ENCODE data around the gene CHMP2A. TPM values are rescaled to one million over a fixed set of nuclear protein-coding genes. Genes with fewer than 3 reads are reported as not detected.

The CHMP2A gene
- total and polyA plus RNA-seq, 2 of the 13 experiments (the other 11 are each of a cell fraction or from before 2014, with no cell fraction given), result 49.7 to 55.0 TPM

DNA sequence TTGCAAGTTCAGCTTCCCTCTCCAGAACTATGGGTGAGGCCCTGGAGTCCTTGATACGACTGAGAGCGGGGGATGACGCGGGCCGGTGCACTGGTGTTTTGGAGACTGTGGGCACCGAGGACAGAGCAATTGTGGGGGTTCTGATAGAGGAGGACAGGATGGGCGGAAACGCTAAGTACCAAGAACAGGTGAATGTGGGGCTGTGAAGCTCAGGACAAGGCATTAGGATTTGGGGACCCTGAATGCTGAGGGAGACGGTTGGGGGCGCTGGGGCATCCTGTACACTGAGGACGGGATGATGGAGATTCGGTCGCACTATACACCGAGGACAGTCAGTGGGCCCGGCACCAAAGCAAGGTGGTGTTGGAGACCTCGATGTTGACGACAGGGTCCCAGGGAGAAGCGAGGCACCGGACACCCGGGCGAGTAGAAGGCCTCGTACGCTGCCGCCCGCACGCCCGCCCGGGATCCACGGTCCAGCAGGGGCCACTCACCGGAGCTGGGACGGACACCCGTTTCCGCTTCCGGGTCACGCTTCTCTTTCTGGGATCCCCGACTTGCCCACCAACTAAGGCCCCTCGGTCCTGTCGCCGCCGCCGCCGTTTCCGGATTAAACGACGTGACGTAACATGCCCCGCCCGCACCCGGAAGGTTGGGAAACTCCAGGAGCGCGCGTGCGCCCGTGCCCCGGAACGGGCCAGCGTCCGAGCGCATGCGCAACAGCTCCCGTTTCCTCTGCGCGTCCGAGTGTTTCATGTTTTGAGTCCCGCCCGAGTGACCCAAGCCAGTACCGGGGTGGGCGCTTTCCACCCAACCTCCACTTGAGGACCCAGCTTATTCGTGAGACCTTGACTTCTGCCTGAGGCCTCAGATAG, at the start of gene CHMP2A (continued):
- TF ChIP-seq ZNF687 (CRISPR knock-in tag; IDR thresholded peaks at IDR 0.05) (peak; percentile 86), ZNF775 (CRISPR knock-in tag; IDR thresholded peaks at IDR 0.05; ENCODE audit: borderline replicate concordance) (no peak), ZBTB7B (CRISPR knock-in tag; IDR thresholded peaks at IDR 0.05) (no peak), ZNF17 (CRISPR knock-in tag; IDR thresholded peaks at IDR 0.05) (no peak), HNF1A (IDR thresholded peaks at IDR 0.05; ENCODE audit: low read depth) (no peak), HNF1A (CRISPR knock-in tag; IDR thresholded peaks at IDR 0.05; ENCODE audit: borderline replicate concordance) (0 out of 2 replicates have a peak, but pooled peaks have one; percentile 17), ZNF160 (CRISPR knock-in tag; IDR thresholded peaks at IDR 0.05) (no peak), FLYWCH1 (CRISPR knock-in tag; IDR thresholded peaks at IDR 0.05) (no peak), ZNF329 (CRISPR knock-in tag; IDR thresholded peaks at IDR 0.05; ENCODE audit: low read depth) (peak; percentile 38; the same call in 1 of the 2 replicates), DZIP1 (CRISPR knock-in tag; IDR thresholded peaks at IDR 0.05) (no peak; the same call in 1 of the 2 replicates), ZNF710 (CRISPR knock-in tag; IDR thresholded peaks at IDR 0.05; ENCODE audit: borderline replicate concordance) (no peak)
- TF ChIP-seq, protein P1, sequence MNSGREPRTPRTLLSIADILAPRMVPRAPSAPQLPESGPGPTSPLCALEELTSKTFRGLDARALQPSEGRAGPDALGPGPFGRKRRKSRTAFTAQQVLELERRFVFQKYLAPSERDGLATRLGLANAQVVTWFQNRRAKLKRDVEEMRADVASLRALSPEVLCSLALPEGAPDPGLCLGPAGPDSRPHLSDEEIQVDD (CRISPR knock-in tag; IDR thresholded peaks at IDR 0.05; ENCODE audit: borderline replicate concordance), result no peak
- TF ChIP-seq, protein P2, sequence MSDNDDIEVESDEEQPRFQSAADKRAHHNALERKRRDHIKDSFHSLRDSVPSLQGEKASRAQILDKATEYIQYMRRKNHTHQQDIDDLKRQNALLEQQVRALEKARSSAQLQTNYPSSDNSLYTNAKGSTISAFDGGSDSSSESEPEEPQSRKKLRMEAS (IDR thresholded peaks at IDR 0.05), result no peak; the same call in none of the 2 replicates
